NCI-H345 treated with DMSO at 0.1 percent for 48 hours (cell line): ENCODE measurements around the gene MAMLD1.

Source experiments
- DNase-seq: peaks from one replicate; lab custom pipeline; 2025; ENCODE audit not compliant: unreplicated experiment; lab: John Stamatoyannopoulos, UW

MAMLD1 gene

GRCh38 chrX:150525061-150525919, 162.2 kb downstream of the MAMLD1 start:
- no peak for DNase-seq

DNA sequence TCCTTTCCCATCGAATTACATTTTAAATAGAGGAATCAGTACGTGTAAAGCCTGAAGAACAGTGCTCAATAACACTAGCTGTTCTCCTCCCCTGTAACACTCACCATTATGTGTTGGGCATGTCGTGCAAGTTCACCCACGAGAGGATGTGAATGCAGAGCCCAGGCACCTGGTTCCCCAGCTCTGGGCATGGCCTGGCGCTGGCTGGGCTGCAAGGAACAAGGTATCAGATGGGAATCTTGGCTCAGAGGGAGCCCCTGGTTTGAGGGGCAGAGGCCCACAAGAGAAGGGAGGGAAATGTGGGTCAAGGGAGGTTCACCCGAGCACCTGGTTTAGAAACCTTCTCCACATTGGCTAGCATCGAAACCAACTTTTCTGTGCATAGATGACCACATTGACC, 163.6 kb downstream of the MAMLD1 start:
- no peak for DNase-seq

DNA sequence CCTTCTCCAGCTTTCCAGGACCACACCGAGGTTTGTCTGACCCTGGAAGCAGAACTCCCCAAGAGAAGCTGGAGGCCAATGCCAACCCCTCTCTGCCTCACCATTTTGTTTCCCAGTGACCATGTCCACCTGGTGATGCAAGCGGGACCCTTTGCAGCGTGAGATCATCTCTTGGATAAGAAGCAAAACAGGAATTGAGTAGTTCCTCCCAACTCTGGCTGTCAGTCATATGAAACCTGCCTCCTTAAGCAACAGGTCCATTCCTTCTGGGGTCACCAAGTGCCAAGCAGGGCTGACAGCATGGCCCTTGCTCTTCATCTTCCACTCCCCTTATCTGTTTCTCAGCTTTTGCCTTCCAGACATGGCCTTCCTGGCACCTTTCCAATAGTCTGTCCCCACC, 164.0 kb downstream of the MAMLD1 start:
- no peak for DNase-seq

DNA sequence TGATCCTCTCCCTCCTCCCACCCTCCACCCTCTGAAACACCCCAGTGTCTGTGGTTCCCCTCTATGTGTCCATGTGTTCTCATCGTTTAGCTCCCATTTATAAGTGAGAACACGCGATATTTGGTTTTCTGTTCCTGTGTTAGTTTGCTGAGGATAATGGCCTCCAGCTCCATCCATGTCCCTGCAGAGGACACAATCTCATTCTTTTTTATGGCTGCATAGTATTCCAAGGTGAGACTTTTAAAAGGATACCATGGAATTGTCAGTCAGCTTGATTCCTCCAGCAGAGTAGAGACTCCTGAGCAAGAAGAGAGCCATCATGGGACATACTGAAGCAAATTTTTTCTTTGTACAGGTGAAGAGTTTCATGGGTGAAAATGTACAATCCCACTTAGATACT, 166.5 kb downstream of the MAMLD1 start:
- DNase-seq = no peak

DNA sequence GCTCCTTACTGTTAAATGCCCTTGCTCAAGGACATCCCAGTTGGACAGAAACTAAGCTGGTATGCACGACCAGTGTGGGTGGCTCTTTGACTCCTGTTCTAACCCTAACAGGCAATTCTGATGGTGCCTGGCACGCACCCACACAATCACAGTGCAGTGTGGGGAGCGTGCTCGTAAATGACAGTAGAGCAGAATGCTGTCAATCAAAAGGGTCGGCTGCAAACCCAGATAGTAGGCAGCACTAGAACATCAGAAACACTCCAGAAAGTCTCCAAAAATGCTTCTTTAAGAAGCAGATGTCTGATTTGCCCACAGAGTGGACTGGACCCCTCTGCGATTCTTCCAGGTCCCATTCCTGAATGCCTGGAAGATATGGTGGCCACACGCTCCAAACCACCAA, 167.7 kb downstream of the MAMLD1 start:
- no peak for DNase-seq

DNA sequence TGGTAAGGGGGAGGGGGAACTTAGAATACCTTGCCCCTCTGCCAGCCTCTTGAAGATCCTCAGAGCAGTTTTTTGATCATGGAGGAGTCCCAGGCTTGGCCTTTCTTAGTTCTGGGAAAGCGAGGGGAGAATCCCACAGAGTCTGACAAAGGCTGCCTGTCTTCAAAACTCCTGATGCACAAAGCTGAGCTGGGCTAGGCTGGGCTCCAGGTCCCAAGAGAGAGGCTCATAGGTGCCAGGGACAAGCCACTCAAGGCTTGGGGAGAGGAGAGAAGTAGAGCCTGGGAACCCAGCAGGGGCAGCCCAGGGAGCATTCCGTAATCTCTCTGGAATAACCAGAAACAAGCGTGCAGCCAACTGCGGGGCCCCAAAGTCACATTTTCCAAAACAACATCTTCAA, 168.3 kb downstream of the MAMLD1 start:
- DNase-seq = no peak

DNA sequence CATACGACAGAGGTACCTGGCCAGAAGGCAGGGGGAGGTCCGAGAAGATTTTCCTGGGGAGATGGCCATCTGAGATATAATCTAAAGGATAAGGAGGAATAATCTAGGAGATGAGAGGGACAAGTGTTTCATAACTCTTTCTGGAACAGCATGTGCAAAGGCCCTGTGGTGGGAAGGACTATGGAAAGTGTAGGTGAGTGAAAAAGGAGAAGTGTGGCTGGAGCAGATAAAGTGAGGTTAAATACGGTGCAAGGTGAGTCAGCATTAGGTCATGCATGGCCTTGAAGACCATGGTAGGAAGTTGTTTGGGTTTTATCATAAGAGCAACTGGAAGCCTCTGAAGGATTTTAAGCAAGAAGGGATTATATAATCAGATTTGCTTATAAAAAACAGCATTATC, 170.7 kb downstream of the MAMLD1 start:
- DNase-seq = no peak

DNA sequence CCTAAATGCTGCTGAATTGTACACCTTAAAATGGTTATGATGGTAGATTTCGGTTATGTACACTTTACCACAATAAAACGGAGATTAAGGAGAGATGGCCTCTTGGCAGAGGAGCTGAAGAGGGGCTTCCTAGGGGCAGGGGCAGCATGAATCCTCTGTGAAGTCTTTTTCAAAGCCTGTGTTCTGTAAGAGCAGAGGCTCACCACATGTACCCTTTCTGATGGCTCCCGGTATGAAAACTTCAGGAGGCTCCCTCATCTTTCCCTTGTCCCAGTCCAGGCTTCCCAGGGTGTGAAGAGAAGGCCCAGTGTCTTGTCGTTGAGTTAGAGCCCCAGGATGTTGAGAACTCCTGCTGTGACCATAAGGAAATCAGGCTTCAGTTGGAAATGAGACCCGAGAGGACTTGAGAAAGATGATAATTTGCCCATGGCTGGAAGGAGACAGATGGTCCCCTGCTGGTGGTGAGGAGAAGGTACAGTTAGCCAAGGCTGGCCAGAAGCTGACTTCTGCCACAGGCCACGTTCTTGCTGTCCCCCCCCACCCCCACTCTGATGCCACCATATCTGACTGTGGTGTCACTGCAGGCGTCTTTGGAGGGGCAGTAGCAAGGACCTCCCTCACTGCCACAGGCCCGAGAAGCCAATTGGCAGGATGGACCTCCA, 173.5 kb downstream of the MAMLD1 start:
- DNase-seq = no peak

DNA sequence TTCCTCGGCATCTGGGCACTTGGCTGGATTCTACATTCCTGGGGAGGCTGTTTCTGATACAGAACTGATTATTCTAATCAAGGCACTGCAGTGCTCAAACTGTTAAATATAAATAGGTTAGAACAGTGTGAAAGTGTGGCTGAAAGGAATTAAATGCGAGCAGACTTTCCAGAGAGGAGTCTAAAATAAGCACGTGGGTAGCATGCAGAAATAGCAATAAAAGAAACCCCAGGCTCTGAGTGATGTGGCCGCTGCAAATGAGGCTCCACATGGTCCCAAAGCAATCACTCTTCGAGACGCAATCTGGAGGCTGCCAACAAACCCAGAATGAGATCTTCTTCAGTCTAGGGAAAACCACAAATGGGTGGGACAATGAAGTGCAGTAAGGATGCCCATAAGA, 174.7 kb downstream of the MAMLD1 start:
- no peak for DNase-seq

DNA sequence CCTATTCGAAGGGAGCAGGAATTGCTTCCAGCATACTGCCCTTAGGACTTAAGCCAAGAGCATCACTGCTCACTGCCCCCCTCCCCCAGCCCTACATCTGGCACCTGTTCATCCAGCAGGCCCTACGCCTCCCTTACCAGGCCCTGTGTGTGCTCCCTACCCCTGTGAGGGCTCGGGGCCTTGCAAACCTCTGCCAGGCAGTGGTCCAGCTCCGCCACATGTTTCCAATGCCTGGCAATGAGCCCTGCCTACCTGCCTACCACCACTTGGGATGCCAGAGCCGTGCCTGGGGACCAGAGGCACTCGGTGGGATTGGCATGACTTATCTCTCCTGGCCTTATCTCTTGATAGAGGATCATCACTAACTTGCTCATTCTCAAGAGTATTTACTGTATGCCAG, 177.8 kb downstream of the MAMLD1 start:
- DNase-seq = no peak

GRCh38 chrX:150542846-150543229, 179.7 kb downstream of the MAMLD1 start:
- DNase-seq = no peak

GRCh38 chrX:150543230-150544155, 180.4 kb downstream of the MAMLD1 start:
- no peak for DNase-seq

GRCh38 chrX:150544222-150544787, 181.2 kb downstream of the MAMLD1 start:
- DNase-seq = no peak

GRCh38 chrX:150544835-150545770, 182.0 kb downstream of the MAMLD1 start:
- DNase-seq = no peak

DNA sequence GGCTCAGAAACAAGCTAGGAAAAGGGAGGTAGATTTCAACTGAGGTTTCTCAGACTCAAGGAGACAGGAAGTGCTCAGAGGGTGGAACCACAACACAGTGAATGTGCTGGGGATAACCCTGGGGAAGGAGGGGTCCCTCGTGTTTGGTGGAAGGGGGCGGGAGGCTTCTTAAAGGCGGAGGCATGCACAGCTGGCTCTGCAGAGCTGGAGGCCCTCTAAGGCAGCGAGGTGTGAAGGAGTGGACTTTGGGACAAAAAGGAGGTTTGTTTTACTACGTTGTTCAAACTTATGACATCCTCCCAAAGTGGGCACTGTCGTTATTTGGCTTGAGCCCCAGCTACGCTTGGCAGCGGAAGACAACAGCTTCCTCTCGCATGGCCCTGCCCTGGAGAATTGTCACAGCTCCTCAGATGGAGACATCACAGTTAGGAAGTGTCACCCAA, 183.6 kb downstream of the MAMLD1 start:
- no peak for DNase-seq

DNA sequence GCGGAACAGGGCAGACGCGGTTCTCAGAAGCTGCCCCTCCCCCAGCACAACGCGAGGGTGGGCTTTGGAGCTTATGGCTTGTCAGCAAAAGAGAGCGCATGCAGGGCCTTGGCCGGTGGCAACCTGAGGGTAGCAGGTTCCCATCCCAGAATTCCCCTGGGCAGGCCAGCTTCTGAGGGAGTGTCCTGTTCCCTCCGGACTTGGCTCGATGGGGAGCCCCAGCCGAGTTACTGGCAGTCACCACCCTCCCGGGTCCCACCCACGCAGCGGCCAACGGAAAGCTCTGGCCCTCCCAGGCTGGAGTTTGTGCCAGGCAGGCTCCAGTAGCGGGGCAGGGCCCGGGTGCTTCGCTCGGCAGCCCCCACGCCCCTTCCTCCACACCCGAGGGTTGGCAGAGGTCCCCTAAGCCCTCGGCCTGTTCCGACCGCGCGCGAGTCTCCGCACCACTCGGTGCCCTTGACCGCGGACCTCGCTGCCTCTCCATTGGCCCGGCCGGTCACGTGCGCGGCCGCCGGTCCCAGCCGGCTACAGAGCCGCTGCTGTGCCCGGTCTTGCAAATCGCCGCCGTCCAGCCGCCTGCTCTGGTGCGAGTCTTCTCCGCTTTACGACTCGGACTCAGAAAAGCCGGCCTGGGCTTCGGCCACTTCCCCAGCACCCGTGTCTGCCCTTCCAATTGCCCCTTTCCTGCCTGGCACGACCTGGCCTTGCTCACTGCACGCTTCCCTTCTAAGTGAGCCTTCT, 184.4 kb downstream of the MAMLD1 start:
- DNase-seq = no peak

GRCh38 chrX:150548251-150548650, 185.1 kb downstream of the MAMLD1 start:
- no peak for DNase-seq

GRCh38 chrX:150548684-150549083, 185.6 kb downstream of the MAMLD1 start:
- DNase-seq = no peak

DNA sequence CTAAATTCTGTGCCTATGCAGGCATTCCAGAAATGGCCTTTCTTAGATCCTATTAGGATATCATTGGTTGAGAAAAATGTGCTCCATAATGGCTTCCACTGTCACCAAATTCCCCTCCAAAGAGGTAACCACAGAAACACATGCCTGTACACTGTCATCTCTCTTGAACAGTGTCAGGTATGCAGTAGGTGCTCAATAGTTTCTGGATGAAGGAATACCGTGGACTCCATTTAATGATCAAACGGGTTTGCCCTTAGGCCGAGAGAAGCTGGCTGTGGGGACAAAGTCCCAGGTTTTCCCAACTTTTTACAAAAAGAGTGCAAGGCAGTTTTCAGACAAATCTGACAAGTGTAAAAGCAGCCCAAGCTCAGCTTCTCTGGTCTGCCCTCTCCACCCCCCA, 188.8 kb downstream of the MAMLD1 start:
- DNase-seq = no peak
